Loucy (cell line): ENCODE measurements around the gene MC1R.

Experiments used
- H2AFZ ChIP-seq: fragments of 200-600 bp; sonication (generic); 2 replicates; pipeline ENCODE4 v1.6.0; 2016; ENCODE audit warnings: antibody characterized with exemption, mild to moderate bottlenecking, low read length, moderate library complexity
- H3F3A ChIP-seq: fragments of 200-600 bp; 2 replicates; pipeline ENCODE4 v1.6.0; 2016; ENCODE audit warnings: antibody characterized with exemption, low read depth, mild to moderate bottlenecking
- H3K27me3 ChIP-seq: fragments of 200-600 bp; sonication (generic); 2 replicates; pipeline ENCODE4 v1.6.1; 2014; ENCODE audit warnings: low read length, mild to moderate bottlenecking; ENCODE audit not compliant: insufficient read depth, poor library complexity, severe bottlenecking
- H3K36me3 ChIP-seq: fragments of 200-600 bp; sonication (generic); 2 replicates; pipeline ENCODE4 v1.6.1; 2016; ENCODE audit warnings: low read length; ENCODE audit not compliant: insufficient read depth
- H3K4me1 ChIP-seq: fragments of 200-600 bp; sonication (generic); 2 replicates; pipeline ENCODE4 v1.5.1; 2014; ENCODE audit warnings: low read length, mild to moderate bottlenecking; ENCODE audit not compliant: insufficient read depth, poor library complexity, severe bottlenecking
- H3K4me2 ChIP-seq: fragments of 200-600 bp; sonication (generic); 2 replicates; pipeline ENCODE4 v1.6.0; 2014; ENCODE audit warnings: antibody characterized with exemption, low read length, low read depth, mild to moderate bottlenecking; ENCODE audit not compliant: poor library complexity, severe bottlenecking
- H3K4me3 ChIP-seq: fragments of 200-600 bp; sonication (generic); 2 replicates; pipeline ENCODE4 v1.5.1; 2014; ENCODE audit warnings: low read length, mild to moderate bottlenecking, mixed read lengths; ENCODE audit not compliant: poor library complexity, severe bottlenecking
- H3K79me2 ChIP-seq: fragments of 200-600 bp; sonication (generic); 2 replicates; pipeline ENCODE4 v1.6.1; 2014; ENCODE audit warnings: low read length; ENCODE audit not compliant: insufficient read depth
- H3K9ac ChIP-seq: fragments of 200-600 bp; sonication (generic); 2 replicates; pipeline ENCODE4 v1.6.0; 2014; ENCODE audit warnings: mild to moderate bottlenecking, low read depth, low read length, moderate library complexity; ENCODE audit not compliant: poor library complexity, severe bottlenecking
- H3K9me2 ChIP-seq: fragments of 200-600 bp; sonication (generic); replicated peaks from 2 replicates; pipeline ENCODE4 v1.6.1; 2016; ENCODE audit warnings: low read depth, low read length, mixed read lengths
- H3K9me3 ChIP-seq: fragments of 200-600 bp; sonication (generic); 2 replicates; pipeline ENCODE4 v1.6.1; 2014; ENCODE audit warnings: mild to moderate bottlenecking, antibody characterized with exemption, low read length, low read depth; ENCODE audit not compliant: insufficient read depth
- H4K20me1 ChIP-seq: fragments of 200-600 bp; sonication (generic); 2 replicates; pipeline ENCODE4 v1.6.0; 2014; ENCODE audit warnings: antibody characterized with exemption, low read length, mild to moderate bottlenecking; ENCODE audit not compliant: insufficient read depth, poor library complexity, severe bottlenecking
- CTCF ChIP-seq: fragments of 200-600 bp; sonication (generic); conservative IDR thresholded peaks from 2 replicates; pipeline ENCODE4 v1.5.1; 2014; ENCODE audit warnings: mild to moderate bottlenecking, antibody characterized with exemption, low read length
- EZH2phosphoT487 ChIP-seq: fragments of 200-600 bp; IDR thresholded peaks from 2 replicates; pipeline ENCODE4 v1.6.1; 2018; ENCODE audit warnings: antibody characterized with exemption, mild to moderate bottlenecking, moderate library complexity, borderline replicate concordance

Gene MC1R

GRCh38 chr16:89922884-89923639 is 4.4 kb downstream of the MC1R start, which contains the start of gene TUBB3:
Gene TUBB3, plus strand, starts transcription at chr16:89923342. Its CDS starts 60 bp downstream, at chr16:89923402.
- peak within 1 kb of the TSS; percentile 81 for H3K4me3 ChIP-seq
- peak within 1 kb of the TSS; percentile 73 for H3K9ac ChIP-seq
- peak within 1 kb of the TSS; percentile 95 for H3K4me2 ChIP-seq
- peaks cover 34% of the 10 kb centered on the region for H3K4me1 ChIP-seq
- H3K9me3 ChIP-seq = no peaks in the 10 kb centered on the region
- H3K79me2 ChIP-seq = peaks cover 18% of the 10 kb centered on the region; the same call in 1 of the 2 replicates
- TF ChIP-seq EZH2phosphoT487 = no peak
- TF ChIP-seq CTCF = no peak
- H2AFZ ChIP-seq = no peak within 1 kb of the TSS
- no peaks in the 10 kb centered on the region for H4K20me1 ChIP-seq
- no peaks in the 10 kb centered on the region for H3K36me3 ChIP-seq
- H3K27me3 ChIP-seq = no peaks in the 10 kb centered on the region
- no peaks in the 10 kb centered on the region for H3K9me2 ChIP-seq
- no peaks in the 10 kb centered on the region for H3F3A ChIP-seq

GRCh38 chr16:89923640-89924296 is 5.1 kb downstream of the MC1R start:
- H3K9me2 ChIP-seq = no peaks in the 10 kb centered on the region
- H3F3A ChIP-seq = no peaks in the 10 kb centered on the region
- H3K4me1 ChIP-seq = peaks cover 30% of the 10 kb centered on the region
- H2AFZ ChIP-seq = no peak overlapping the region
- H3K9ac ChIP-seq = no peak overlapping the region
- H3K4me3 ChIP-seq = no peak overlapping the region
- H4K20me1 ChIP-seq = no peaks in the 10 kb centered on the region
- H3K27me3 ChIP-seq = no peaks in the 10 kb centered on the region
- TF ChIP-seq CTCF (no peak), EZH2phosphoT487 (no peak)
- H3K79me2 ChIP-seq = peaks cover 18% of the 10 kb centered on the region; the same call in 1 of the 2 replicates
- no peaks in the 10 kb centered on the region for H3K36me3 ChIP-seq
- H3K4me2 ChIP-seq = no peak overlapping the region
- no peaks in the 10 kb centered on the region for H3K9me3 ChIP-seq

GRCh38 chr16:89924297-89924924 is 5.7 kb downstream of the MC1R start:
- TF ChIP-seq EZH2phosphoT487 = no peak
- no peak for TF ChIP-seq CTCF
- no peaks in the 10 kb centered on the region for H3K36me3 ChIP-seq
- H3K4me3 ChIP-seq = no peak overlapping the region
- H3K9ac ChIP-seq = no peak overlapping the region
- H3F3A ChIP-seq = no peaks in the 10 kb centered on the region
- no peaks in the 10 kb centered on the region for H3K9me2 ChIP-seq
- H3K4me2 ChIP-seq = no peak overlapping the region
- H3K9me3 ChIP-seq = no peaks in the 10 kb centered on the region
- peaks cover 14% of the 10 kb centered on the region; the same call in 1 of the 2 replicates for H3K79me2 ChIP-seq
- no peaks in the 10 kb centered on the region for H4K20me1 ChIP-seq
- H3K4me1 ChIP-seq = peaks cover 23% of the 10 kb centered on the region
- no peak overlapping the region for H2AFZ ChIP-seq
- no peaks in the 10 kb centered on the region for H3K27me3 ChIP-seq
